HG03354 (cell line): ENCODE measurements around the gene GNAO1.

ENCODE experiments used
- ATAC-seq: cut with Tn5 transposase; IDR thresholded peaks from one replicate; pipeline ENCODE4 v1.9.1; 2021; ENCODE audit warnings: mild to moderate bottlenecking; ENCODE audit not compliant: unreplicated experiment, poor library complexity, severe bottlenecking

GNAO1 gene

DNA sequence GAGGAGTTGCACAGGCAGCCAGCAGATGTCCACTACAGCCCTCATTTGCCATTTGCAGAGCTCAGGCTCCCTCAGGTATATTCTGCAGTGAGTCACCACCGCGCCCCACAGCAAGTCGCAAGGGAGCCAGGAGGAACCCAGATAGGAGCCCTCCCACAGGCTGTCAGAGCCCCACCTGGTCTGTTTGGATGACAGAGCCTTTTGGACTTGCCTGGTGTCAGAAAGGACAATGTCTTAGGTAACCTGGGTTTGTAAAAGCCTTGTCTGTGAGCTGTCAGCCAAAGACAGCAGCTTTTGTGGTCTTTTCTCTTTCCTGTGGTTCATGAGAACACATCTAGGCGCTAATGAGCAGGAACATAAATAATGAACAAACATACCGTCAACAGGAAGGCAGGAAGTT, 70.9 kb downstream of the GNAO1 start:
- no peak for ATAC-seq

DNA sequence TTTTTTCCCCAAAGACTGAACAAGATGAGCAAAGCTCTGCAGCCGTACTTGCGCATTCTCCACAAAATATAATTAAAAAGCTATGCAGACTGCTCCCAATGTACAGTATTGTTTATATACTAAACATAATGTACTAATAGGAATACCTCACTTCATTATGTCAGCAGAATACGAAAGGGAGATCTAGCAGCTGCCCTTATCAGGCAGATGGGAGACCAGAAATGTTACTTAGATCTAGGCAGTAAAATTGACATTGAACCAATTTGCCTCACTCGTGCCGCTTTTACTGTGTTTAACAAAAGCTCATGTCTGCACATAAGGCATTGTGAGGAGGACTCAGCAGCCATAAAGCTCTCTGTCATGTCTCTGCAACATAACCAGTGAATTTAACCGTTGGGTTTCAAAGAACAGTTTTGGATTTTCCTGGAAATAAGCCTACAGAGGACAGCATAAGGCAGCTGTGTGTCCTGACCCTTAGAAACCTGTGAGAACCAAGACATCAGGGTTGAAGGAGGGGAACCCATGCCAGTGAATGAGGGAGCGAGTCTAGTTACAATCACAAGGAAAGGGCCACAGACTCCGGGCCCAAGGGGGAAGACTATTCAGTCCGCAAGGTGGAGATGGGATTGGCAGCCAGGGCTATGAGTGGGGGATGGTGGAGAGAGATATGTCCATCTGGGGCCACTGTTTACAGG, 71.4 kb downstream of the GNAO1 start:
- no peak for ATAC-seq

DNA sequence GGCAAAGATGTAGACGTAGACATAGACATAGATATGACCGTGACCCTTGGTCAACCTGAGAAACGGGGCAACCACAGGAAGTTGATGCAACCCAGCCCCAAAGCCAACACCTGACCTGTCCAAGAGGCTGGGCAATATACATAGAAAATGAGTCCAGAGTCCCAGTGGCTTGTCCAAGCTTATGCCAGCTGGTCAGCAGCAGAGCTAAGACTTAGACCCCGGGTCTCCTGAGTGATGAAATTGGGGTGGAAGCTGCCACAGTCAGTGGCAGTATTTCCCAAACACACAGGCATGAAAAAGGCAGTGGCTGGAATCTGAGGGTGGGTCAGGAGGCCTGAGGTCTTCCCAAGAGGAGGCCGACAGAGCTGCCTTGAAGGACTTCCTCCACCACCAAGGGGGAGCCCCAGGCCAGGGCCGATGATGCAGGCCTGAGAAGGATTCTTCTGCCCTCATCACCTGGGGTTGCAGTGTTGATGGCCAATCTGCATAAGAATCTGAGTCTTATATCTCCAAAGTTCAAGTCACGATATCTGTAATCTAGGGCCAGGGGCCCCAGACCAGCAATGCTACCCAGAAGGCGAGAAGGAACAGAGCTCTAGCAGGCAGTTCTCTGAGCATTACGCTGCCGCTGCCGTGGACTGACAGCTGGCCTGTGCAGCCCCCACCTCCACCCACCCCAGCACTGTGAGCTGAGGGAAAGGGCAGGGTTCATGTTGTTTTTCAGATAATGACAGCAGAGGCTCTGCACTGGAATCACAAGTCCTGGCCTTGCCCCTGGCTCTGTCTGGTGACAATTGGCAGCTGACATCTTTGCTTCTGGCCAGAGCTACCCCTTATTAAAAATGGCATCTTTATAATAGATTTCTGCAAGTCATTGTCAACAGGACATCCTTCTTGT, 72.7 kb downstream of the GNAO1 start:
- ATAC-seq: no peak

DNA sequence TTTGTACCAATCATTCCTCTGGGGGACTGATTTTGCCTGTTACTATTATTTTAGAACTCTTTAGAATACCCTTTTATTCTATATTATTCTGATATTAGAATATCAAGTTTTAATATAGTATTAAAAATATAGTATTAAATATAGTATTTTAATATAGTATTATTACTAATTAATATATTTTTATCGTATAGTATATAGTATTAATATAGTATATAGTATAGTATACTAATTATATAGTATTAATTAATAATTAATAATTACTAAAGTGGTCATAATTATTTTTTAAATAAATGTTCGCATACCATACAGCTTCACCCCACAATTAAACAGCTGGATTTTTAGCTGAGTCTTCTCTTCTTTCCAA, 73.3 kb downstream of the GNAO1 start:
- ATAC-seq: no peak

DNA sequence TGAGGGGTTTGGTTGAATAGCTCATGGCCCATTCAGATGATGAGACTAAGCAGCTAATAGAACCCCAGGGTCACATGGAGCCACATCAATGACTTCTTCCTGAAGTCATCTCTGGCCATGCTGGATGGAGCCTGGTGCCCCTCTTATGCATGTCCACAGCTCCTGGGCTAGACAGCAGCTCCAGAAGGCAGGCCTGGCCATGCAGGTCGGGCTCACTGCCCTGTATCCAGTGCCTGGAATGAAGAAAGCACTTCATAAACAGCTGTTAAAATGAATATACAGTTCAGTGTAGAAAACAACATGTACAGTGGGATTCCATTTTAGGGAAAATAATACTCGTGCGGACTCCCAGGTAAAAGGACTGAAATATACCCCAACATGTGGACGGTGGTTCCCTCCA, 73.9 kb downstream of the GNAO1 start:
- no peak for ATAC-seq

DNA sequence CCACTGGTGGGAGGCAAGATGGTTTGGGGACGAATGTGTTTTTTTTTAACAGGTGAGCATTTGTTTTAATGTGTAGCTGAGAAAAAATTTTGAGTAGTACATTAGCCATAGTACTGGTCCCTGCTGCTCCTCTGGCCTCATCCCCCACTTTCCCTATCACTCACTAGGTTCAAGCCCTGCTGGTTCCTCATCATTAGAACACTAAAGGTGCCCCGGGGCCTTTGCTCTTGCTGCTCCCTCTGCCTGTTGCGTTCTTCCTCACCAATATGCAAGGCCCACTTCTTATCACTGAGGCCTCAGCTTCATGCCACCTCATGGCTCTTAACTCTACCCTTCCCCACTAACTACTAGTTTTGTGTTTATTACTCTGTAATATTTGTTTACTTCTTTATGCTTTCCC, 74.5 kb downstream of the GNAO1 start:
- ATAC-seq: no peak

DNA sequence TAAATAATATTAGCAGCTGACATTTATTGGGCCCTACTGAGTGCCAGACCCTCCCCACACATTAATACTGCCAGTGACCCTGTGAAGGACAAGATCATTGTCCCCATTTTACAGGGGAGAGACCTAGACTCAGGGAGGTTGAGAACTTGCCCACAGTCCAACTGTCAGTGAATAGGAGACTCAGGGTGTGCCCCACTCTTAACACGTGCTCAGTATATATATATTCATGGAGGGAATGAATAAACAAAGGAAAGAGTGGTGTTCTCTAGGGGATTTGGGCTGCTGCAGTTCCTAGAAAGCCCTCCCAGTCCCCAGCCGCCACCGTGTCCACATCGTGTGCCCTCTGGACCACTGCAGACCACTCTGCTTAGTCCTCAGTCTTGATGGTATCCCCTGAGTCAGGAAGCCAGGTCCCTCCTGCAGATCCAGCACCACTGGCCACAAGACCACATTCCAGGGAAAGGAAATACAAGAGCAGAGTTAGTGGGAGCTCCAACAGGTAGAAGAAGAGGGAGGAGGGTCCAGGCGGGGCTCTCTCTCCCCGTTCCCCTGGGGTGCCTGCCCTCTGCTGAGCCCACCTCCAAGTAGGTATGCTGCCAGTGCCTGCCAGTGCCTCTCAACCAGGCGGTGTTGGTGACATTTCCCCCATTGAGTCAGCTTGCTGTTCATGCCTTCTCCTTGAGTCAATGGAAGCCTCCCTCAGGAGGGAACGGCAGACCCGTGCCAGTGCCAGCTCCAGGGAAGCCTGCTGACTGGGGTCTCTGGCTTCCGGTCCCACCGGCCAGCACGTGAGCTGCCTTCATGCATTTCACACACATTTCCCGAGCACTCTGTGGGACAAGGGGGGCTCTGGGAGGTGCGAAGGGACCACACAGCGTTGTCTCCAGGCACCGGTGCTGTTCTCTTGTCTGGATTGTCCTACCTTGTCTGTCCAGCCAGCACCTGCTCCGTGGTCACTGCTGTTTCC, 75.6 kb downstream of the GNAO1 start:
- no peak for ATAC-seq

DNA sequence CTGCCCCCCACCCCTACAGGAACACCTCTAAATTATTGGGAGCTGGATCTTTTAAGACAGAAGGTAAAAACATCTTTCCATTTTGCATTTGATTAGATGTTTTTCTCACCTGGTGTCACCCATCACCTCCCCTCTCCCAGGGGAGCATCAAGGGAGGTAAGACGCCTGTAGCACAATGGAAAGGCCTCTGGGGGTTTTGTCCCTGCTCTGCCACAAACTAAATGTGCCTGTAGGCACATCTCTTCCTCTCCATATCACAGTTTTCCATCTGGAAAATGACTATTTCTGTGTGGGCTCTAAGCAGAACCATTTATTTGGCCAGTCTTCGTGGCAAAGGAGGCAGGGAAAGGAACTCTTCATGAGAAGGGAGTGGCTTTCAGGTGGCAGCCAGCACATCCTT, 76.6 kb downstream of the GNAO1 start:
- ATAC-seq: no peak

DNA sequence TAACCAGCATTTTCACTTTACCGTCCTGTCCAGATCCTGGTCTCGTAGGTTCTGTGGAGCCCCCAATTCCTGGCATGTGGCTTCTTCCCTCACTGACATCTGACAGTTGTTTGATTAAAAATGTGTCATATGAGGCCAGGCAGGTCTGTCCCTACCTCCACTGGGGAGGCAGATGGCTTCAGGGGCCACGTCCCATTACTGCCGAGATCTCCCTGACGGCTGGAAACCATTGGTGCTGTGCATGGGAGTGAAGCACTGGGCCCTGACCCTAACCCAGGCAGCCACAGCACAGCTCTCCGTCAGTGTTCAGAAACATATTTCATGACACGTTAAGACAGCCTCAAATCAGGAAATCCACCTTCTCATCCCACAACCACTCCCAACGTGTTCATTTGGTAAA, 77.5 kb downstream of the GNAO1 start:
- ATAC-seq: no peak

DNA sequence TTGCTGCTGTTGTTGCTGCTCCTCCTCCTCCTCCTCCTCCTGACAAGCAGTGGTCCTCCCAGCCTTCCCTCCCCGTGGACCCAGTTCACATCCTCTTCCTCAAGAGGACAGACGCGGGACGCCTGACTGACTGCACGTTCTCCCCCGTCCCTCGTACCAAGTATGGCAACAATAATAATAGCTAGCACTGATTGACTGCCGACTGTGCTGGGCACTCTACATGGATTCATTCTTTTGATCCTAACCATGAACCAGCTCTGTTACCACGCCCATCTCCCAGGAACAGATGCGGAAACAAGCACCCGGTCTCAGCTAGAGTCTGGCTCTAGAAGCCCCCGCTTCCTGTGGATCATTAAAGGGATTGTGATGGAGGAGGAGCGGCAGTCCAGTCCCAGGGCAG, 78.0 kb downstream of the GNAO1 start:
- ATAC-seq: no peak

DNA sequence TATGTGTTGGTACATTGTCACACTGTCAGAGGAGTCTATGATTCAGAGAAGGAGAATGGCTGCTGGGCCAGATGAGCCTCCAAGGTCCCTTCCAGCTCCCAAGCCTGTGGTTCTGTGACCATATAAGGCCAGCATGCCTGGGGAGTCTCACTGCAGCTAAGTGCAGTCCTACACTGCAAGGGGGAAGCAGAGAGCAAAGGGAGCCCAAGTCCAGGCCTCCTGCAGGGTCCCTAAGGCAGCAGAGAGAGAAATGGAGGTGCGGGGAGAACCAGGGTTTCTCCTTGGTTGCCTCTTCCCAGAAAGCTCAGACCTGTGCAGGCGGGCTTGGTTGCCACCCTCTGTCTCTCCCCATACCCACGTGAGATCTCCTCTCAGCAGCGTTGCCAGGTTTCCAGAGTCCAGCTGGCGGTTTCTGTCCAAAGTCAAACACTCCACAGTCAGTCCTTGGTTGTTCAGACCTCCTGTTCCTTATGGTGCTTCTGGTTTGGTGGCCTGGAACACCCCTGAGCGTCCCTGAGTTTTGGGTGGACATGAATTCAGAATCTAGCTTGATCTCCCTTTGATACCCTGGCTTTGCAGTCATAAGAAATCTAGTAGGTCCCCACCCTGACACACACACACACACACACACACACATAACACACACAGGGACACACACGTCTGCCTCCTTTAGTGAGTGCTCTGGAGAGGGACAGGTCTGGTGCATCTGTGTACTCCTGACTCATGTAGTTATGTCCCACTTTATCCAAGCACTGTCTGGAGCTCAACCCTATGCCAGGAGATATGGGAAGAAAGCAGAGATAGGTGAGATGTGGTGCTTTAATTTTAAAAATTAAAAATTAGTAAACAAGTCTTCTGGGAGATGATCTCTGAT, 78.8 kb downstream of the GNAO1 start:
- no peak for ATAC-seq

DNA sequence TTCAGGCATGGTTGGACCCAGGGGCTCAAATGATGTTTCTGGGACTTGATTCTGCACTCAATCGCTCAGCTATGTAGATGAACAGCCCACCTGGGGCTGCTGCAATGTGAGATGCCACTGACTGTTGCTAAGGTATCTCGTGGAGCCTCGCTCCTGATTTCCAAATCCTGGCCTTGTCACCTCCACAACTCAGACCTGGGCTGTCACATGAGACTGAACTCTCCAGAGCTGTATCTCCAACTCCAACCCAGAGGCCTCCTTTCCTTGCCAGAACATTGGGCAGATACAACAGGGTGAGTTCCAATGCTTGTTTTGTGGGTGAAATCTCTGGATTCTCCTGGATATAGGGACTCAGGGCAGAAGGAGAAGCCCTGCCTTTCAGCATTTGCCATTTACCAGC, 79.5 kb downstream of the GNAO1 start:
- no peak for ATAC-seq

DNA sequence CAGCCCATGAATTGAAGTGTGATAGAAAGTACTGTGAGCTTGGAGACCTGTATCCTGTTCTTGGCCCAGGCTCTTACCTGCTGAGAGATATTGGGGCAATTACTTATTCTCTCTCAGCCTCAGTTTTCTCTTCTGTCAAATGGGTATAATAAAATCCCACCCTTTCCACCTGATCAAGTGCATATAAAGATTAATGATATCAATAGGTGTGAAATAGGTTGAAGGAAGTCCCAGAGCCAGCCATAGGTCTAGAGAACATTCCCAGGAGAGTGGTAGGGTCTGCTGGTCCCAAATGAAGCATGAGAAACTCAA, 81.2 kb downstream of the GNAO1 start:
- no peak for ATAC-seq

DNA sequence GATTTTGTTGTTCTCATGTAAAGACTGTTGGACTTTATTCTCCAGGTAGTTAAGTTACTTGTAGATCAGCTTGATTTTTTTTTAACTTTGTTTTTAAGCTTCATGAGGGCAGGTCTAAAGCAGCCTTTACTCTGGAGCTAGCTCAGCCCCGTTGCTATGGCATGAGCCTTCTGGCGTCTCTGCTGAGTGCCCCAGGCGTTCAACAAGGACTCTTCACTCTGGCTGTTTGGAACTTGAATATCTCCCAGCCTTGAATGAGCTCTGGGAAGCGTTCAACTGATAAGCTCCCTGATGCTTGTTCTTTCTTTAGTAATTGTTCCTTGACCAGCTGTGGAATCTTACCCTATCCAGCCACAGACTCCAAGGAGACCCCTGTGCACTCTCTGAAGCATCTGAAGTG, 82.3 kb downstream of the GNAO1 start:
- ATAC-seq: no peak

DNA sequence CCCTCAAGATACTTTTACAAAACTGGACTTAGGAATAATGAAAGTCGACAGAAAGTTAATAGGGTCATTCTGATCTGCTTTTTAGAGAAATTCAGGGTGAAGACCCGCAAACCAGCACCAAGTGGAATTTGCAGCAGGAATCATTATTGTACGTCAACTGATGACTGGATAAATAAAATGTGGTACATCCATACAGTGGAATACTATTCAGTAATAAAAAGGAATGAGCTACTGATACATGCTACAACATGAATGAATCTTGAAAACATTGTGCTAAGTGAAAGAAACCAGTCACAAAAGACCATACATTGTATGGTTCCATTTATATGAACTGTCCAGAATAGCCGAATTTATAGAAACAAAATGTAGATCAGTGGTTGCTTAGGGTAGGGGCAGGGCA, 83.1 kb downstream of the GNAO1 start:
- no peak for ATAC-seq

DNA sequence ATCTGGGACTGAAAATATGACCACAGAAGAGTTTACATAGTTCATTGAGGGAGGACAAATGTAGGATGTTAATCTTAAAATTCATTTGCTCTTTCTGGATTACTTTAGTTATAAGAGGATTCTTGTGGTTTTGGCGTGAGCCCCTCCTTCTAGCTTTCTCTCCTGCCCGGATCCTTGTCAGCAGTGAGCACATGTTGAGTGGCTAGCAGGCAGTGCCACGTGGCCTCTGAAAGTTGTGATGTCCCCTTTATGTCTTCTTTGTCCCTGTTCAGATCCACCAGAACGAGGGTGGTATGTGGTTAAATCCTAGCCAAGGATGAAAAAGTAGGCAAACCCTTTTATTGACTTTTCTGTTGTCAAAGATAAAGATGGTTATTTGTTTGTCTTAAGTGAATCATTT, 83.8 kb downstream of the GNAO1 start:
- no peak for ATAC-seq

DNA sequence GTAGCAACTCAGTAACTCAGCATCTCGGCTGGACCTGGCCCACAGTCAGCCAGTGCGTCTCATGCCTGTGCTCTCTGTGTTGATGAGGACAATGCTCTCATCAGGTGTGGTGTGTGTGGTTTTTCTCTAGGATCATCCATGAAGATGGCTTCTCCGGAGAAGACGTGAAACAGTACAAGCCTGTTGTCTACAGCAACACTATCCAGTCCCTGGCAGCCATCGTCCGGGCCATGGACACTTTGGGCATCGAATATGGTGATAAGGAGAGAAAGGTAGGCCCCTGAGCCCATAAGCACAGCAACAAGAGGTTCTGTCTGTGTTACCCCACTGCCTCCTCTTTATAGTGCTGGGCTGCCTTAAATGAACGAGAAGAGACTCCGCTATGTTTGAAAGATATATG, 84.5 kb downstream of the GNAO1 start:
- ATAC-seq: no peak

DNA sequence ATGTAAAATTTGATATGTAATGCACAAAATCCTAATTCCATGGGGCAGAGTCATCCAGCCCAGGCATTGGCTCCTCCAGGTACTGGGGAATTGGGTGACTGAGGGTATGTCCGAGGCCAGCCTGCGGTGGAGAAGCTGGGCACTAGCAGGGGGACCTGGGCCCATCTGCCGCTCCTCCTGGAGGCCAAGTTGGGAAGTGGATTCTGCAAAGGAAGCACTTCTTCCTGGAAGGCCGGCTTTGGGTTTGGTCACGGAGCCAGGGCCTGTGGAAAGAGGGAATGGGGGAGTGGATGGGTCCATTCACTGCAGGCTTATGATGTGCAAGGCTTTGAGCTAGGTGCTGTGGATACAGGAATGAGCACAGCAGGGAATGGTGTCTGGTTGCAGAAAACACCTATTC, 85.8 kb downstream of the GNAO1 start:
- no peak for ATAC-seq

DNA sequence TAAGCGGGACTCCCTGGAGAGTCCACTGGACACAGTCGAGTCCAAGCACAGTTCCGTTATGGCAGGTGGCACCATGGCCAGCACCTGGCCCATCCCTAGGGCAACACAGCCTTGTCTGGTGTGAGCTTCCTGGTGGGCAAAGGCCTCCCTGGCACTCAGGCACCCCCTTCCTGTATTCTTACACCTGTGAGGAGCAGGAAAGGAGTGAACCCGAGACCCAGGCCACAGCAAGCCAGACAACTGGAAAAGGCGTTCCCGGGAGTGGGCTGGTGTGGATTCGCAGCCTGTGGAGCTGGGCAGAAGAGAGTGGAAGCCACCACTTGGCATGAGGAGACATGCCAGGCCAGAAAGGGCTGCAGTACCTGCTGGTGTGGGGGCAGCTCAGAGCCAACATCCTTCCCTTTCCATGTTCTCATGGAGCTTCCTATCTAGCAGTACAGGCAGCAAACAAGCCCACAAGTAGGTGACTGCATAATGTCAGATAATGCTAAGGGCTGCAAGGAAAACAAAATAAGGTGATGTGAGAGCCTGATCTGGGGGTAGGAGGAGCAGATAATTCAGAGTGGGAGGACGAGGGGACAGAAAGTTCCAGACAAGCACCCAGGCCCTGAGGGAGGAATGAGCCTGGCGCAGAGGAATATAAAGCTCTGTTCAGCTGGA, 87.0 kb downstream of the GNAO1 start:
- ATAC-seq: no peak
